GM19043 (cell line): Measurements from ENCODE around the gene ZSWIM6.

Experiments
- ATAC-seq: cut with Tn5 transposase; IDR thresholded peaks from one replicate; pipeline ENCODE4 v1.9.1; 2021; ENCODE audit warnings: low read depth; ENCODE audit not compliant: unreplicated experiment

The ZSWIM6 gene

GRCh38 chr5:61525512-61526206 lies 193.6 kb downstream of the ZSWIM6 start:
- ATAC-seq, result no peak

- ATAC-seq, result no peak
Observed at GRCh38 chr5:61526207-61526519, 194.1 kb downstream of the ZSWIM6 start.

- no peak for ATAC-seq
Observed at GRCh38 chr5:61532983-61533382, 200.9 kb downstream of the ZSWIM6 start.

GRCh38 chr5:61534481-61535267 lies 202.6 kb downstream of the ZSWIM6 start:
- ATAC-seq, result peak; percentile 86

- ATAC-seq, result no peak
Observed at GRCh38 chr5:61535828-61536227, 203.8 kb downstream of the ZSWIM6 start.

- no peak for ATAC-seq
Observed at GRCh38 chr5:61536922-61537321, 204.9 kb downstream of the ZSWIM6 start.

- ATAC-seq, result no peak
Observed at GRCh38 chr5:61538722-61539501, 206.9 kb downstream of the ZSWIM6 start.

GRCh38 chr5:61549530-61549929 lies 217.5 kb downstream of the ZSWIM6 start:
- ATAC-seq, result no peak

GRCh38 chr5:61551637-61552313 lies 219.7 kb downstream of the ZSWIM6 start:
- ATAC-seq, result no peak

- no peak for ATAC-seq
Observed at GRCh38 chr5:61559146-61559545, 227.1 kb downstream of the ZSWIM6 start.

- no peak for ATAC-seq
Observed at GRCh38 chr5:61559722-61560121, 227.7 kb downstream of the ZSWIM6 start.

GRCh38 chr5:61563401-61563800 lies 231.3 kb downstream of the ZSWIM6 start:
- ATAC-seq, result no peak

GRCh38 chr5:61567337-61567736 lies 235.3 kb downstream of the ZSWIM6 start:
- no peak for ATAC-seq

- no peak for ATAC-seq
Observed at GRCh38 chr5:61569353-61569752, 237.3 kb downstream of the ZSWIM6 start.

GRCh38 chr5:61570767-61571166 lies 238.7 kb downstream of the ZSWIM6 start:
- ATAC-seq, result no peak

GRCh38 chr5:61572959-61573358 lies 240.9 kb downstream of the ZSWIM6 start:
- ATAC-seq, result no peak

GRCh38 chr5:61575103-61575502 lies 243.0 kb downstream of the ZSWIM6 start:
- ATAC-seq, result no peak

- no peak for ATAC-seq
Observed at GRCh38 chr5:61575581-61575980, 243.5 kb downstream of the ZSWIM6 start.

- ATAC-seq, result no peak
Observed at GRCh38 chr5:61576556-61576955, 244.5 kb downstream of the ZSWIM6 start.

GRCh38 chr5:61578858-61579503 lies 246.9 kb downstream of the ZSWIM6 start:
- ATAC-seq, result no peak
